HCT116 (cell line): ENCODE data around the gene GALNT15.

ENCODE experiments used
- POLR2A ChIP-seq: IDR thresholded peaks from 2 replicates; pipeline ENCODE4 v1.7.0; 2011; ENCODE audit warnings: borderline replicate concordance; ENCODE audit not compliant: insufficient read depth, insufficient read length; ENCODE audit errors: extremely low read depth
- SP1 ChIP-seq: IDR thresholded peaks from 2 replicates; pipeline ENCODE4 v1.6.1; 2012; ENCODE audit warnings: low read depth
- YY1 ChIP-seq: IDR thresholded peaks from 2 replicates; pipeline ENCODE4 v1.6.1; 2011; ENCODE audit warnings: low read length, low read depth, moderate library complexity, mild to moderate bottlenecking; ENCODE audit not compliant: insufficient replicate concordance; ENCODE audit errors: extremely low read depth
- ZNF274 ChIP-seq: fragments of 200-500 bp; sonication (Bioruptor generic); IDR thresholded peaks from 2 replicates; pipeline ENCODE4 v1.6.1; 2014; ENCODE audit warnings: mild to moderate bottlenecking, low read depth, low read length, inconsistent platforms
- TF ChIP-seq, protein P1 (sequence below), 3 experiments: fragments of 200-600 bp in 1 of 3; sonication (generic) in 1 of 3; IDR thresholded peaks in 2 of 3; conservative IDR thresholded peaks in 1 of 3; 2 replicates each; pipeline ENCODE4 v1.5.1; 2012 to 2017; ENCODE audit warnings: low read depth in 2 of 3, low read length in 2 of 3, antibody characterized with exemption in 1 of 3, borderline replicate concordance in 1 of 3, control low read depth in 1 of 3, mild to moderate bottlenecking in 1 of 3, mixed read lengths in 1 of 3, mixed run types in 1 of 3, moderate library complexity in 1 of 3; ENCODE audit not compliant: insufficient read depth in 1 of 3
- TF ChIP-seq, protein P2 (sequence below): IDR thresholded peaks from 2 replicates; pipeline ENCODE4 v1.6.1; 2012

DNA sequence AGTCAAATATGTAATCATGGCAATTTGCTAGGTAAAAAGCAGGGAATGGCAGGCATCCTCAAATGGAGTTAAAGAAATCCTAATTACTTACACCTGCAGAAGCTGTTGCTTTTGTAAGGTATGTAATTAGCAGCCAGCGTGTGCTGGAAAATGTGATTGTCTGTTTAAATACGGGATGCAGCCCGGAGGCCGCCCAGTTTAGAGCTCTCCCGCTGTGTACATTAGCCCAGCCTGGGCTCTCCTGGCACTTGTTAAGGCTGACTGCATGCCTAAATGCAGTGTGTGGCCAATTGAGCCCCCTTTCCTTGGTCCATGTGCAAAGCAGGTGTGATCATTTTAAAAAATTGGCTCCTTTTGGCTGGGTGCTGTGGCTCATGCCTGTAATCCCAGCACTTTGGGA, 81.2 kb downstream of the GALNT15 start:
- TF ChIP-seq, protein P1, sequence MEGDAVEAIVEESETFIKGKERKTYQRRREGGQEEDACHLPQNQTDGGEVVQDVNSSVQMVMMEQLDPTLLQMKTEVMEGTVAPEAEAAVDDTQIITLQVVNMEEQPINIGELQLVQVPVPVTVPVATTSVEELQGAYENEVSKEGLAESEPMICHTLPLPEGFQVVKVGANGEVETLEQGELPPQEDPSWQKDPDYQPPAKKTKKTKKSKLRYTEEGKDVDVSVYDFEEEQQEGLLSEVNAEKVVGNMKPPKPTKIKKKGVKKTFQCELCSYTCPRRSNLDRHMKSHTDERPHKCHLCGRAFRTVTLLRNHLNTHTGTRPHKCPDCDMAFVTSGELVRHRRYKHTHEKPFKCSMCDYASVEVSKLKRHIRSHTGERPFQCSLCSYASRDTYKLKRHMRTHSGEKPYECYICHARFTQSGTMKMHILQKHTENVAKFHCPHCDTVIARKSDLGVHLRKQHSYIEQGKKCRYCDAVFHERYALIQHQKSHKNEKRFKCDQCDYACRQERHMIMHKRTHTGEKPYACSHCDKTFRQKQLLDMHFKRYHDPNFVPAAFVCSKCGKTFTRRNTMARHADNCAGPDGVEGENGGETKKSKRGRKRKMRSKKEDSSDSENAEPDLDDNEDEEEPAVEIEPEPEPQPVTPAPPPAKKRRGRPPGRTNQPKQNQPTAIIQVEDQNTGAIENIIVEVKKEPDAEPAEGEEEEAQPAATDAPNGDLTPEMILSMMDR (IDR thresholded peaks at IDR 0.05 in 2 of 3, conservative IDR thresholded peaks at IDR 0.05 in 1 of 3; ENCODE audit: borderline replicate concordance in 1 of 3, insufficient read depth in 1 of 3, low read depth in 2 of 3, low read length in 2 of 3) = no peak
- TF ChIP-seq YY1 (no peak), POLR2A (no peak), SP1 (no peak), ZNF274 (no peak)
- TF ChIP-seq, protein P2, sequence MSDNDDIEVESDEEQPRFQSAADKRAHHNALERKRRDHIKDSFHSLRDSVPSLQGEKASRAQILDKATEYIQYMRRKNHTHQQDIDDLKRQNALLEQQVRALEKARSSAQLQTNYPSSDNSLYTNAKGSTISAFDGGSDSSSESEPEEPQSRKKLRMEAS = no peak
